HG03135 (cell line): ENCODE measurements around the gene CHP2.
"Not testable (repeated sequence)": the region's sequence is repeated elsewhere in the genome, so short reads cannot be mapped to it uniquely, and the experiment has no call there.

Experiments used
- ATAC-seq: cut with Tn5 transposase; IDR thresholded peaks from one replicate; pipeline ENCODE4 v1.9.1; 2021; ENCODE audit warnings: mild to moderate bottlenecking, moderate library complexity; ENCODE audit not compliant: unreplicated experiment

The CHP2 gene

DNA sequence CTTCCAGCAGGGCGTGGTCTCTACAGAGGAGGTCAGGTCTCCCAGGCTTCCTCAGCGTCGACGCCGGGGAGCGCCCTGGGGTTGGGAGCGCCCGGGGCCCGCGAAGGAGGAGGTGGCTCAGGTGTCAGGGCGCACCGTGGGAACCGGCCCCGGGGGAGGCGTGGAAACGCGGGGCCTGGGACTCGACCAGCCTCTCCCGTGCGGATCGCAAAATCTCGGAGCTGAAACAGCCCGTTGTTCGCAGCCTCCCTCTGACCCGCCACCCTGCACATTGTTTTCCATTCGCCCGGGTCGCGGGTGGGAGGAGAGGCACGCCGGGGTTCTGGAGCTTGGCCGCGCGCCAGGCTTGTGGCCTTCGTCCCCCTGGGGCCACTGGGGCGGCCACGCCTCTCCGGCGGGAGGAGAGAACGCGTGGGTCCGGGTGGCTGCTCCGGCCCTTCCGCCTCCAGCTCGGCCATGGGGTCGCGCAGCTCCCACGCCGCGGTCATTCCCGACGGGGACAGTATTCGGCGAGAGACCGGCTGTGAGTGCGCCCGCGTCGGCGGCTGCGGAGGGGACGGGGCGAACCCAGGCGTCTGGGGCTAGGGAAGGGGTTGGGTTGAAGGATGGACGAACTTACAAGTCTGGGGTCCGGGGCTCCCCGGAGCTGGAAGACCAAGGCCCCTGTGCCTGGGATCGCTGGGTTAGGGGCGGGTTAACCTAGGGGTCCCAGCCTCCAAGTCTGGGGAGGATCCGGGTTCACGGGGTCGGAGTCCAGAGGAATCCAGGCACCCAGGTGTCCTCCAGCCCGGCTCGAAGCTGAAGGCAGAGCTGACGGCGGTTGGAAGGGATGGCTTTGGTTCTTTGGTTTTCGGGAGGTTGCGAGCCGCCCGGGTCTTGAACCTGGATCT lies at the start of gene CHP2:
TSS of gene CHP2 (plus strand) at position 433 of the 890 bp plus-strand sequence. CDS start at position 457, 24 bp downstream.
- no peak for ATAC-seq

GRCh38 chr16:23705517-23705902 lies 49.3 kb upstream of the CHP2 start:
- no peak for ATAC-seq

- ATAC-seq: no peak
Observed at GRCh38 chr16:23706439-23706838, 48.4 kb upstream of the CHP2 start.

DNA sequence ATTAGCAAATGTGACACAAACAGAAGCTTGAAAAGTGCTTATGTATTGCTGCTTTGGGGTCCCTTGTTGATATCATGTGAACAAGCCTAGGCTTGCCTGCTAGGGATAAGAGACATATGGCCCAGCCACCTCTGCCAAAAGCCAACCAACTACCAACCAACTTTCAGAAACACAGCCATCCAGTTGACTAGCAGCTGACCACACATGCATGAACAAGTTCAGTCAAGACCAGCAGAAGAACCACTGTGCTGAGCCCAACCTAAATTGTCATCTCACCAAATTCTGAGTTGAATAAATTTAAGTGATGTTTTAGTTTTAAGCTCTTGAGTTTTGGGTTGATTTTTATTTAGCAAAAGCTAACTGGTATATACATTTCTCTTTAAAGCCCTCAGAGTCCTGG lies 45.3 kb upstream of the CHP2 start:
- no peak for ATAC-seq

GRCh38 chr16:23710008-23710407 lies 44.8 kb upstream of the CHP2 start:
- no peak for ATAC-seq

GRCh38 chr16:23710504-23710903 lies 44.3 kb upstream of the CHP2 start:
- ATAC-seq: no peak

DNA sequence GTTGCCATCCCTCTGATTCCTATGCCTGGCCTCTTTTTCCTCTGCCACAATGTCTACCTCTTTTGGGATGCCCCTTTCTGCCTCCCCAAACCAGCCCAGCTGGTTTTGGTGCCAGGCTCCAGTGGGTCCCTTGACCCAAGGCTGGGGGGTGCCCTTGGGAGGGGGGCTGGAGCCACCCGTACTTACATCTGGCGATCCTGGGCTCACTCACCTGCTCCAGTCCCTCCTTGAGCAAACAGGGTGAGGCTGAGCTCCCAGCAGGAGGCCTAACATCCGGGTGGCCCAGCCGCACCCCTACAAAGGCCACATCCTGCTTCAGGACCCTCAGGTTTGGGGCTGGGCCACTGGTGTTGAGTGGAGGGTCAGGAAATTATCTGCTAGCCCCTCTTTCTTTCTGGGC lies 43.0 kb upstream of the CHP2 start:
- no peak for ATAC-seq

GRCh38 chr16:23712976-23713375 lies 41.9 kb upstream of the CHP2 start, which contains the start of gene ERN2:
ERN2 (minus strand) TSS chr16:23713222; CDS start chr16:23713187, 35 bp downstream.
- no peak for ATAC-seq

DNA sequence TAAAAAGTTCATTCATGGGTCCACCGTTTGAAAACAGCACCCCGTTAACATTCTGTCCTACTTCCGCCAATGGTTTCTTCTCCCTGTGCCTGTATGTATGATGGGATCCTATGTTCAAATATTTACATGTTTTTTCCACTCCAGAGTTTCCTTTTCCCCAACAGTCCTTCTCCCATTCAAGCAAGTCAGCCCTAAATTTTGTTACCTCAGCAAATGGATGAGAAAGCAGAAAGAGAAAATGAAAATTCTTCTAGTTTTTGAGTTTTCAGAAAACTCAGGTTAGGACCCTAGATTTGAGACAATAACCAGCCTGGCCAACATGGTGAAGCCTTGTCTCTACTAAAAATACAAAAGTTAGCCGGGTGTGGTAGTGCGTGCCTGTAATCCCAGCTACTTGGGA lies 38.3 kb upstream of the CHP2 start:
- ATAC-seq: no peak

GRCh38 chr16:23722613-23723240 lies 32.1 kb upstream of the CHP2 start:
- not testable (repeated sequence) for ATAC-seq

DNA sequence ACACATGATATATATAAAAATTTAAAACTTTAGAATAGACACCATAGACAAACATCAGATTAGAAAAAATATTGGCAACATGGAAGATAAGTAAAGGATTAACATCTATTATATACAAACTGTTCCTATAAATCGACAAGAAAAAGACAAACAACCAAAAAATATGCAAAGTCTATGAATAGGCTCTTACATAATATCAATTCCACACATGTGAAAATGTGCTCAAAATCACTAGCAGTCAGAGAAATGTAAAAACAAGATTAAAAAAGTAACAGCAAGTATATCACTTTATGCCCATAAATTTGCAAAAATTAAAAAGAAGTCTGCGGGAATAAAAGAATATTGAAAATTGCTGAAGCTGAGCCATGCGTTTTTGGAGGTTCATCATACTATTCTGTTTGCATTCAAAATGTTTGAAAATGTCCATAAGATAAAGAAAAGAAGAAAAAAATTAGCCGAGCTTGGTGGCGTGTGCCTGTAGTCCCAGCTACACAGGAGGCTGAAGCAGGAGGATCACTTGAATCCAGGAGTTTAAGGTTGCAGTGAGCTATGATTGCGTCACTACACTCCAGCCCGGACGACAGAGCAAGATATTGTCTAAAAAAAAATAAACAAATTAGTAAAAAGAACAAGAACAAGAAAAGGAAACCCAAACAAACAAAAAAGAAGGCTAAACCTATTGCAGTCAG lies 30.6 kb upstream of the CHP2 start:
- ATAC-seq: no peak

DNA sequence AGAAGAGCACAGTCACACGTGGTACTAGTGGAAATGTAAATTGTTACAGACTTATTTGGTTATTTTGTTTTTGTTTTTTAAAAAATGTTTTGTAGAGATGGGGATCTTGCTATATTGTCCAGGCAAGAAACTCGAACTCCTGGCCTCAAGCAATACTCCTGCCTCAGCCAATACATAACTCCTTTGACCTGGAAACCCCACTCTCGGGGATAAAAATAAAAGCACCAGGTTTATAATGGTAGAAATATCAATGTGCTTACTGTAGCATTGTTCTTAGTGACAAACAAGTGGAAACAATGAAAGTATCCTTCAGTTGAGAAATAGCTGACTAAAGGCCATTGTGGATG lies 30.1 kb upstream of the CHP2 start:
- ATAC-seq: no peak

DNA sequence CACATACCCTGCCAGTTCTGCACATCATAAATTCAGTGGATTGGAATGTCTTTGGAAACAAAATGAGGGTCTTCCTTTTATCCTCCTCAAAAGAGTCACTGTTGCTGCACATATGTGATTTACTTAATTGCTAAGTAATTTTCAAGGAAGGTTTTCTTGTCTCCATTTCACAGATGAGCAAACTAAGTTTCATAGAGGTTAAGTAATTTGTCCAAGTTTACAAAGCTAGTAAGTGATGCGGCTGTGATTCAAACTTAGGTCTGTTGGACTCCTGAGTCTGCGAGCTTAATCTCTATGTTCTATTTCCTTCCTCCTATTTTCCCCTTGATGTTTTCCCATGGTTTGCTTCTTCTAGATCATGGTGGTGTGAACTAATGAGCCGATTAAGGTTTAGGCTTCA lies 28.1 kb upstream of the CHP2 start:
- no peak for ATAC-seq

GRCh38 chr16:23728112-23728477 lies 26.7 kb upstream of the CHP2 start:
- no peak for ATAC-seq

DNA sequence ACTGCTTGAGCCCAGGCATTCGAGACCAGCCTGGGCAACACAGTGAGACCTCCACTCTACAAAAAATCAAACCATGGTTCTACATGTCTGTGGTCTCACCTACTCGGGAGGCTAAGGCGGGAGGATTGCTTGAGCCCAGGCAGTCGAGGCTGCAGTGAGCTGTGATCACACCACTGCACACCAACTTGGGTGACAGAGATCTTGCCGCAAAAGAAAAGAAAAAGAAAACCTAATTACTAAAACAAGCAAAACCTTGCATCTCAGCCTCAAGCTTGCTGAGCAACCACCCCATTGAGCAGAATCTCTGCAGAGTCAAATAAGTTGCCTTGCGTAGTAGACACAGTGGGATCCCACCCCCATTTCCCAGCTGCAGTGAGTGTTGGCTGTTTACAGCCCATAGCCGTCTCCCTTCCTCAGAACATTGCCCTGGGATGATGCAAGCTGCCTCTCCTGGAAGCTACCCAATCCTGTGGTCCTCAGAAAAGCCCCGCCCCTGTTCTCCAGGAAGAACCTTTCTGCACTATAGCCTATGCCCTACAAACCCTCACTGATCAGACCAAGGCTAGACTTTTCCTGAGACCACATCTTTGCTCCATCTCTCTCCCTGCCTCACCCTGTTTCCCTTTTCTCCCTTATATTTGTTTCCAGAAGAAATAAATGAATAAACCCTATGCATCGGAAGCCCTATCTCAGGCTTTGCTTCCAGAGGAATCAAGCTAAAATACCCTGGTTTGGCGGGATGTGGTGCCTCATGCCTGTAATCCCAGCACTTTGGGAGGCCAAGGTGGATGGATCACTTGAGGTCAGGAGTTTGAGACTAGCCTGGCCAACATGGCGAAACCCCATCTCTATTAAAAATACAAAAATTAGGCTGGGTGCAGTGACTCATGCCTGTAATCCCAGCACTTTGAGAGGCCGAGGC lies 25.1 kb upstream of the CHP2 start:
- no peak for ATAC-seq

DNA sequence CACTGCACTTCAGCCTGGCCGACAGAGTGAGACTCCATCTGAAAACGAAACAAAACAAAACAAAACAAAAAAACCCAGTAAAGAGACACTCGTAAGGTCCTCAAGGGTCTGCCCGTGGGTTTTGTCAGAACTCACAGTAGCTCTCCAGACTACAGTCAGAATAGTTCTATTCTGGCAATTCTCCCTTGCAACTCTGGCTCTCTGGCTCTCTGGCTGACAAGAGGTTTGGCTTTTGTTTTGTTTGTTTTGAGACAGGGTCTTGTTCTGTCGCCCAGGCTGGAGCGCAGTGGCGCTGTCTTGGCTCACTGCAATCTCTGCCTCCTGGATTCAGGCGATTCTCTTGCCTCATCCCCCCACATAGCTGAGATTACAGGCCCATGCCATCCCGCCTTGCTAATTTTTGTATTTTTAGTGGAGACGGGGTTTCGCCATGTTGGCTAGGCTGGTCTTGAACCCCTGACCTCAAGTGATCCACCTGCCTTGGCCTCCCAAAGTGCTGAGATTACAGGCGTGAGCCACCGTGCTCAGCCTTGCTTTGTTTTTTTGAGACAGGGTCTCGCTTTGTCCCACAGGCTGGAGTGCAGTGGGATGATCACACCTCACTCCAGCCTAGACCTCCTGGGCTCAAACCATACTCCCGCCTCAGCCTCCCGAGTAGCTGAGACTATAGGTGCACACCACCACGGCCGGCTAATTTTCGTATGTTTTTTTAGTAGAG lies 20.5 kb upstream of the CHP2 start:
- no peak for ATAC-seq

DNA sequence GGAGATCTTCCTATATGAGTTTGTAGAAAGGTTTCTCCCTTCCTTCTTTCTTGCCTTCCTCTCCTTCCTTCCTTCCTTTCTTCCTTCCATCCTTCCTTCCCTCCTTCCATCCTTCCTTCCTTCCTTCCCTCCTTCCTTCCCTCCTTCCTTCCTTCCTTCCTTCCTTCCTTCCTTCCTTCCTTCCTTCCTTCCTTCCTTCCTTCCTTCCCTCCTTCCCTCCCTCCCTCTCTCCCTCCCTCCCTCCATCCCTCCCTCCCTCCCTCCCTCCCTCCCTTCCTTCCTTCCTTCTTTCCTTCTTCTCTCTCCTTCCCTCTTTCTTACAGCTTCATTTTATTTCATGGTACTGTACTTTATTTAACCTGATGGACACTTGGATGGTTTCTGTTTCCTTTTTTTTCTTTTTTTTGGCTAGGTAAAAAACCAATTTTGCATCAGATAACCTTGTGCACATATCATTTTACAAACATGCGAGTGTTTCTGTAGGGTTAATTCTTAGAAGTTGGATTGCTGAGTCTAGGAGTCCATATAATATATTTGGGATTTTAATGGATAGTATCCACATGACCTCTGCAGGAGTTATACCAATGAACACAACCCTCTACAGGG lies 17.3 kb upstream of the CHP2 start:
- ATAC-seq: not testable (repeated sequence)

- ATAC-seq: no peak
Observed at GRCh38 chr16:23739516-23739915, 15.3 kb upstream of the CHP2 start.

DNA sequence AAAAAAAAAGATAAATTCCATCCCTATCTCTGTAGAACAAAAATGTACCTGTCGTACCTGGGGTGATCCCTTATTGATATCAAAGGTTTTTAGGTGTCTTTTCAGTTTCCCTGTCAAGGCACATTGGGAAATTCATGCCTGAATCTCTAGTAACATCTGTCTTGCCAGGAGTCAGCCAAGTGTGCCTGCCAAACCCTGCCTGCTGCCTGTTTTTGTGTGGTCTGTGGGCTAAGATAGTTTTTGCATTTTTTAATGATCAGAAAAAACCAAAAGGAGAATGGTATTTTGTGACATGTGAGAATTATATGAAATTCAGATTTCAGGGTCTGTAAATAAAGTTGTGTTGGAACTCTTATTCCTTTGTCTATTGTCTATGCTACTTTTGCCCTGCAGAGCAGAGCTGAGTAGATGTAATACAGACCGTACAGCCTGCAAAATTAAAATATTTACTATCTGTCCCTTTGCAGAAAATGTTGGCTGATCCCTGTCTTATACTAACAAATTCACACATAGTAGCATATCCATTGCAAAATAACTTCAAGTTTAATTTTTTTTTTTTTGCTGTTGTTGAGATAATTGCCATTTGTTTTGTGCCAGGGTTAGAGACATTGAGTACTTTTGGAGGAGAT lies 13.0 kb upstream of the CHP2 start:
- no peak for ATAC-seq
